GM04504 (cell line): Measurements from ENCODE around the gene ZNF256.

Experiments used
- DNase-seq: peaks from one replicate; pipeline ENCODE4 v3.0.0-alpha.2; 2012; ENCODE audit warnings: low read depth

The ZNF256 gene

GRCh38 chr19:57947419-57948134, at the start of gene ZNF256:
Gene ZNF256, minus strand, starts transcription at chr19:57947706. Its CDS starts 232 bp downstream, at chr19:57947474.
- DNase-seq: peak; percentile 92

- DNase-seq: no peak
These were observed 45.3 kb upstream of the ZNF256 start for GRCh38 chr19:57992841-57993240.

GRCh38 chr19:57978586-57979289, 31.2 kb upstream of the ZNF256 start:
- DNase-seq: no peak

GRCh38 chr19:57974434-57974833, 26.9 kb upstream of the ZNF256 start, which contains the start of gene C19orf18:
Gene C19orf18, minus strand, starts transcription at chr19:57974534. Its CDS starts 102 bp downstream, at chr19:57974432.
- DNase-seq: no peak

GRCh38 chr19:57964761-57965160, 17.3 kb upstream of the ZNF256 start:
- DNase-seq: no peak

GRCh38 chr19:57961785-57962184, 14.3 kb upstream of the ZNF256 start:
- no peak for DNase-seq

GRCh38 chr19:57954996-57955395, 7.5 kb upstream of the ZNF256 start:
- DNase-seq: no peak

- no peak for DNase-seq
These were observed 2.2 kb upstream of the ZNF256 start for GRCh38 chr19:57949702-57950101.

GRCh38 chr19:57949296-57949695, 1.8 kb upstream of the ZNF256 start:
- DNase-seq: no peak

- DNase-seq: no peak
These were observed 453 bp downstream of the ZNF256 start for GRCh38 chr19:57947088-57947418.

- DNase-seq: no peak
These were observed 1.2 kb downstream of the ZNF256 start for GRCh38 chr19:57946316-57946715.

- DNase-seq: no peak
These were observed 5.9 kb downstream of the ZNF256 start for GRCh38 chr19:57941593-57941992.

- no peak for DNase-seq
These were observed 11.8 kb downstream of the ZNF256 start for GRCh38 chr19:57935731-57936130.

- peak; percentile 67 for DNase-seq
These were observed 12.5 kb downstream of the ZNF256 start, which contains the start of gene ZNF418 for GRCh38 chr19:57934820-57935665. Gene ZNF418, minus strand, starts transcription at chr19:57935402. Its CDS starts 1,580 bp downstream, at chr19:57933822.

- no peak for DNase-seq
These were observed 19.9 kb downstream of the ZNF256 start for GRCh38 chr19:57927587-57927986.

GRCh38 chr19:57916168-57916995, 31.1 kb downstream of the ZNF256 start, which contains the start of gene ZNF417:
Gene ZNF417, minus strand, starts transcription at chr19:57916592. Its CDS starts 181 bp downstream, at chr19:57916411.
- DNase-seq: peak; percentile 92

- no peak for DNase-seq
These were observed 33.0 kb downstream of the ZNF256 start for GRCh38 chr19:57914531-57914930.

GRCh38 chr19:57907394-57907793, 40.1 kb downstream of the ZNF256 start:
- no peak for DNase-seq

- DNase-seq: no peak
These were observed 42.2 kb downstream of the ZNF256 start for GRCh38 chr19:57905258-57905657.

GRCh38 chr19:57903618-57904184, 43.8 kb downstream of the ZNF256 start:
- DNase-seq: no peak

GRCh38 chr19:57900311-57900710, 47.2 kb downstream of the ZNF256 start:
- DNase-seq: no peak
